H1 (cell line): Measurements from ENCODE around the gene CEACAM7. TPM values are rescaled to one million over a fixed set of nuclear protein-coding genes. Genes with fewer than 3 reads are reported as not detected.

Experiments used
- CTCF ChIA-PET: fragments of 300-600 bp; sonication (Branson Sonifier 250); formaldehyde crosslinking; loops from one replicate; lab custom pipeline; 2021; ENCODE audit not compliant: partially characterized antibody; lab: Charles Lee
- POLR2A ChIA-PET: fragments of 300-600 bp; sonication (Branson Sonifier 250); formaldehyde crosslinking; loops from one replicate; lab custom pipeline; 2021; ENCODE audit warnings: inconsistent platforms; ENCODE audit not compliant: partially characterized antibody; lab: Charles Lee
- DNase-seq, 2 experiments: peaks; one replicate each; pipeline versions ENCODE4 v3.0.0 to v3.0.0-alpha.2; 2010 to 2022; ENCODE audit warnings: low spot score in 2 of 2, low read depth in 1 of 2, mixed read lengths in 1 of 2
- FAIRE-seq: peaks from 2 replicates; lab custom pipeline; 2011; peaks lifted over from hg19 to GRCh38; lab: Jason Lieb, UNC
- H2AFZ ChIP-seq: 2 replicates; pipeline ENCODE4 v1.8.1; 2012; ENCODE audit warnings: low read length, inconsistent platforms
- H2AK5ac ChIP-seq: 2 replicates; pipeline ENCODE4 v1.6.1; 2013; ENCODE audit warnings: low read depth, low read length
- H2BK120ac ChIP-seq: replicated peaks from 2 replicates; pipeline ENCODE3; 2013; ENCODE audit warnings: low read depth, low read length, inconsistent platforms
- H2BK12ac ChIP-seq: 2 replicates; pipeline ENCODE4 v1.6.1; 2013; ENCODE audit warnings: low read depth, low read length
- H2BK15ac ChIP-seq: 2 replicates; pipeline ENCODE4 v1.6.1; 2013; ENCODE audit warnings: low read length
- H2BK20ac ChIP-seq: 2 replicates; pipeline ENCODE4 v1.6.1; 2013; ENCODE audit warnings: low read length
- H2BK5ac ChIP-seq: 2 replicates; pipeline ENCODE4 v1.6.1; 2013; ENCODE audit warnings: low read depth, low read length
- H3K14ac ChIP-seq: 2 replicates; pipeline ENCODE4 v1.6.1; 2013; ENCODE audit warnings: inconsistent platforms; ENCODE audit not compliant: insufficient read length
- H3K18ac ChIP-seq: 2 replicates; pipeline ENCODE4 v1.6.1; 2013; ENCODE audit warnings: low read length; ENCODE audit errors: extremely low read depth
- H3K23ac ChIP-seq: 2 replicates; pipeline ENCODE4 v1.6.1; 2013; ENCODE audit warnings: inconsistent platforms; ENCODE audit not compliant: insufficient read length
- H3K23me2 ChIP-seq: 2 replicates; pipeline ENCODE4 v1.6.1; 2013; ENCODE audit warnings: low read depth, low read length
- H3K27ac ChIP-seq: 2 replicates; pipeline ENCODE4 v1.6.1; 2011; ENCODE audit warnings: low read depth, low read length, inconsistent platforms
- H3K27me3 ChIP-seq, 4 experiments: replicated peaks in 1 of 4; 1 replicate in 1 of 4; 2 replicates in 3 of 4; pipeline versions ENCODE4 v1.6.1 to v1.8.1; 2011 to 2013; ENCODE audit warnings: low read length in 3 of 4, mild to moderate bottlenecking in 3 of 4, inconsistent platforms in 2 of 4, mixed read lengths in 2 of 4, moderate library complexity in 1 of 4; ENCODE audit not compliant: control insufficient read depth in 3 of 4, insufficient read depth in 3 of 4; ENCODE audit errors: extremely low read depth in 1 of 4
- H3K36me3 ChIP-seq, 4 experiments: 2 replicates each; pipeline versions ENCODE4 v1.6.1 to v1.8.1; 2011 to 2013; ENCODE audit warnings: mild to moderate bottlenecking in 4 of 4, low read length in 3 of 4, moderate library complexity in 2 of 4, control low read depth in 1 of 4, inconsistent platforms in 1 of 4; ENCODE audit not compliant: insufficient read depth in 4 of 4, control insufficient read depth in 2 of 4
- H3K4ac ChIP-seq: replicated peaks from 2 replicates; pipeline ENCODE3; 2013; ENCODE audit warnings: low read length, low read depth, mixed read lengths, inconsistent platforms; ENCODE audit not compliant: insufficient read length
- H3K4me1 ChIP-seq, 4 experiments: replicated peaks in 1 of 4; 1 replicate in 1 of 4; 2 replicates in 3 of 4; pipeline versions ENCODE4 v1.6.1 to v1.8.1; 2011 to 2013; ENCODE audit warnings: low read length in 3 of 4, inconsistent platforms in 2 of 4, mixed read lengths in 1 of 4; ENCODE audit not compliant: insufficient read depth in 4 of 4, control insufficient read depth in 3 of 4
- H3K4me2 ChIP-seq, 2 experiments: 2 replicates each; pipeline versions ENCODE4 v1.6.1 to v1.8.1; 2011 to 2013; ENCODE audit warnings: low read depth in 2 of 2, low read length in 2 of 2, control low read depth in 1 of 2, inconsistent platforms in 1 of 2, mild to moderate bottlenecking in 1 of 2; ENCODE audit not compliant: insufficient read depth in 1 of 2
- H3K4me3 ChIP-seq, 4 experiments: fragments of 200-600, 300-600 bp in 1 of 4; sonication (generic), shearing (Covaris generic), sonication (Bioruptor Twin) in 1 of 4; 2 replicates each; pipeline versions ENCODE4 v1.5.1 to v1.8.1; 2011 to 2016; ENCODE audit warnings: low read length in 4 of 4, low read depth in 3 of 4, control low read depth in 2 of 4, inconsistent platforms in 2 of 4, mild to moderate bottlenecking in 2 of 4, mixed read lengths in 1 of 4, moderate library complexity in 1 of 4; ENCODE audit not compliant: insufficient read depth in 2 of 4; ENCODE audit errors: extremely low read depth in 1 of 4
- H3K56ac ChIP-seq: replicated peaks from 2 replicates; pipeline ENCODE3; 2013; ENCODE audit warnings: low read depth, mild to moderate bottlenecking, mixed read lengths, low read length, inconsistent platforms; ENCODE audit not compliant: insufficient read length
- H3K79me1 ChIP-seq: 2 replicates; pipeline ENCODE4 v1.6.1; 2013; ENCODE audit warnings: low read depth, low read length, control low read depth
- H3K79me2 ChIP-seq, 2 experiments: 2 replicates each; pipeline versions ENCODE4 v1.6.1 to v1.8.1; 2012 to 2013; ENCODE audit warnings: low read length in 2 of 2, mild to moderate bottlenecking in 2 of 2, inconsistent platforms in 1 of 2; ENCODE audit not compliant: insufficient read depth in 2 of 2, control insufficient read depth in 1 of 2
- H3K9ac ChIP-seq, 4 experiments: replicated peaks in 1 of 4; 1 replicate in 1 of 4; 2 replicates in 3 of 4; pipeline versions ENCODE4 v1.6.1 to v1.8.1; 2011 to 2013; ENCODE audit warnings: low read depth in 3 of 4, low read length in 3 of 4, control low read depth in 2 of 4, mild to moderate bottlenecking in 2 of 4, moderate library complexity in 2 of 4, inconsistent platforms in 1 of 4; ENCODE audit errors: extremely low read depth in 1 of 4
- H3K9me3 ChIP-seq, 2 experiments: 2 replicates each; pipeline versions ENCODE4 v1.6.1 to v1.8.1; 2012 to 2013; ENCODE audit warnings: mild to moderate bottlenecking in 2 of 2, moderate library complexity in 2 of 2, control low read depth in 1 of 2, inconsistent platforms in 1 of 2, low read depth in 1 of 2, low read length in 1 of 2, mixed read lengths in 1 of 2; ENCODE audit not compliant: insufficient read depth in 2 of 2
- H4K20me1 ChIP-seq, 2 experiments: replicated peaks in 1 of 2; 2 replicates each; pipeline versions ENCODE3 to v1.8.1; 2011 to 2013; ENCODE audit warnings: inconsistent platforms in 2 of 2, low read length in 2 of 2, mild to moderate bottlenecking in 1 of 2; ENCODE audit not compliant: insufficient read depth in 2 of 2, control insufficient read depth in 1 of 2
- H4K5ac ChIP-seq: 2 replicates; pipeline ENCODE4 v1.6.1; 2013; ENCODE audit warnings: low read length, low read depth, mixed read lengths, inconsistent platforms; ENCODE audit not compliant: insufficient read length
- H4K8ac ChIP-seq: 2 replicates; pipeline ENCODE4 v1.8.0; 2013; ENCODE audit warnings: mild to moderate bottlenecking, moderate library complexity, low read length, inconsistent platforms; ENCODE audit not compliant: insufficient read depth; ENCODE audit errors: extremely low read depth
- H4K91ac ChIP-seq: replicated peaks from 2 replicates; pipeline ENCODE3; 2013; ENCODE audit warnings: low read length, mixed read lengths, inconsistent platforms; ENCODE audit not compliant: insufficient read length
- CEBPB ChIP-seq: IDR thresholded peaks from 2 replicates; pipeline ENCODE4 v1.6.1; 2012; ENCODE audit warnings: low read depth, low read length
- CHD1 ChIP-seq: IDR thresholded peaks from 2 replicates; pipeline ENCODE4 v1.6.1; 2012; ENCODE audit warnings: low read depth, low read length, improper control_type of control experiment
- CTBP2 ChIP-seq: IDR thresholded peaks from 2 replicates; pipeline ENCODE4 v1.7.0; 2011; ENCODE audit warnings: borderline replicate concordance, mild to moderate bottlenecking, moderate library complexity, mixed read lengths, low read length; ENCODE audit not compliant: insufficient read depth, insufficient read length
- EGR1 ChIP-seq: IDR thresholded peaks from 2 replicates; pipeline ENCODE4 v1.6.1; 2011; ENCODE audit warnings: low read depth, low read length, borderline replicate concordance
- EP300 ChIP-seq, 2 experiments: IDR thresholded peaks; 1 replicate in 1 of 2; 2 replicates in 1 of 2; pipeline ENCODE4 v1.6.1; 2011 to 2012; ENCODE audit warnings: low read depth in 2 of 2, low read length in 2 of 2, mild to moderate bottlenecking in 2 of 2, borderline replicate concordance in 1 of 2, inconsistent platforms in 1 of 2, moderate library complexity in 1 of 2
- HDAC6 ChIP-seq: IDR thresholded peaks from one replicate; pipeline ENCODE4 v1.7.1; 2012; ENCODE audit warnings: low read depth, mild to moderate bottlenecking, inconsistent platforms, low read length, moderate library complexity
- KDM4A ChIP-seq: IDR thresholded peaks from one replicate; pipeline ENCODE4 v1.7.1; 2012; ENCODE audit warnings: low read depth, mild to moderate bottlenecking, moderate library complexity, low read length, inconsistent platforms; ENCODE audit not compliant: severe bottlenecking
- SIN3A ChIP-seq, 2 experiments: IDR thresholded peaks in 1 of 2; conservative IDR thresholded peaks in 1 of 2; 2 replicates each; pipeline ENCODE4 v1.6.1; 2011 to 2012; ENCODE audit warnings: low read length in 2 of 2, improper control_type of control experiment in 1 of 2, low read depth in 1 of 2, mild to moderate bottlenecking in 1 of 2
- SRF ChIP-seq: IDR thresholded peaks from 2 replicates; pipeline ENCODE4 v1.6.1; 2011; ENCODE audit warnings: mild to moderate bottlenecking, low read depth, low read length, moderate library complexity
- TAF1 ChIP-seq: IDR thresholded peaks from 2 replicates; pipeline ENCODE4 v1.6.1; 2011; ENCODE audit warnings: mild to moderate bottlenecking, low read depth, low read length
- TAF7 ChIP-seq: optimal IDR thresholded peaks from 2 replicates; pipeline ENCODE3; 2011; ENCODE audit warnings: low read depth, mild to moderate bottlenecking, inconsistent platforms, low read length, moderate library complexity, borderline replicate concordance
- YY1 ChIP-seq: IDR thresholded peaks from 2 replicates; pipeline ENCODE4 v1.6.1; 2011; ENCODE audit warnings: low read depth, mild to moderate bottlenecking, low read length
- WGBS, 2 experiments: shearing (Covaris generic) in 1 of 2; methylation state at CpG; one replicate each; pipeline versions ENCODE4 v1.1.6 to v1.1.7; 2013 to 2015; ENCODE audit warnings: low lambda C conversion rate in 2 of 2, mixed read lengths in 2 of 2, inconsistent platforms in 1 of 2, low coverage in 1 of 2, missing lambda C conversion rate in 1 of 2; ENCODE audit not compliant: insufficient replicate concordance in 2 of 2, insufficient coverage in 1 of 2, insufficient read length in 1 of 2; ENCODE audit errors: extremely low coverage in 1 of 2, missing lambda C conversion rate in 1 of 2; 5-methylcytosine and 5-hydroxymethylcytosine counted together
- polyA plus RNA-seq, 7 experiments: library from polyadenylated mRNA; depleted of rRNA in 3 of 7; stranded (reverse) in 5 of 7; unstranded in 2 of 7; fragments of >200 nt in 5 of 7; fragments of 200-250 nt in 2 of 7; gene quantifications; 1 replicate in 5 of 7; 2 replicates in 1 of 7; 4 replicates in 1 of 7; pipeline versions ENCODE4 v1.2.1 to v1.2.3, GENCODE V29; 2011 to 2013; ENCODE audit warnings: missing spikeins in 2 of 7, mixed read lengths in 2 of 7
- total RNA-seq: library from RNA; stranded (reverse); fragmentation: NEBNext Ultra II Directional; extraction: Animal tissue kit (Norgen Biotek cat#: 25700); gene quantifications from 2 replicates; pipeline ENCODE4 v1.2.1, GENCODE V29; 2021
- TF ChIP-seq, protein P1 (sequence below): IDR thresholded peaks from 2 replicates; pipeline ENCODE4 v1.6.1; 2012; ENCODE audit warnings: low read length, inconsistent platforms

The CEACAM7 gene
- total and polyA plus RNA-seq, 2 of the 8 experiments (the other 6 are each of a cell fraction or from before 2014, with no cell fraction given), result not detected

DNA sequence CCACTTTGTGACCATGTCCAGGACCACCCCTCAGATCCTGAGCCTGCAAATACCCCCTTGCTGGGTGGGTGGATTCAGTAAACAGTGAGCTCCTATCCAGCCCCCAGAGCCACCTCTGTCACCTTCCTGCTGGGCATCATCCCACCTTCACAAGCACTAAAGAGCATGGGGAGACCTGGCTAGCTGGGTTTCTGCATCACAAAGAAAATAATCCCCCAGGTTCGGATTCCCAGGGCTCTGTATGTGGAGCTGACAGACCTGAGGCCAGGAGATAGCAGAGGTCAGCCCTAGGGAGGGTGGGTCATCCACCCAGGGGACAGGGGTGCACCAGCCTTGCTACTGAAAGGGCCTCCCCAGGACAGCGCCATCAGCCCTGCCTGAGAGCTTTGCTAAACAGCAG lies 7.7 kb upstream of the CEACAM7 start:
- no peak overlapping the region for H3K14ac ChIP-seq
- H3K9me3 ChIP-seq, result peaks cover 70 to 83% of the 10 kb centered on the region in 2 experiments
- H3K4me3 ChIP-seq, result no peak overlapping the region
- H4K8ac ChIP-seq, result no peak overlapping the region
- no peak overlapping the region for H3K56ac ChIP-seq
- H3K79me1 ChIP-seq, result no peaks in the 10 kb centered on the region
- no peak overlapping the region for H3K23ac ChIP-seq
- no peaks in the 10 kb centered on the region for H3K36me3 ChIP-seq
- H3K27ac ChIP-seq, result no peak overlapping the region
- no peaks in the 10 kb centered on the region for H4K20me1 ChIP-seq
- DNase-seq (no peak), FAIRE-seq (no peak)
- CTCF ChIA-PET, result interaction anchor here (0.7 to 0.9 kb wide), 2 partner anchors 10 to 13 kb away, joined by 3 to 4 read pairs; no protein-coding TSS in a partner anchor
- H2BK5ac ChIP-seq, result no peak overlapping the region
- H2AK5ac ChIP-seq, result no peak overlapping the region
- no peak overlapping the region for H4K91ac ChIP-seq
- H4K5ac ChIP-seq, result no peak overlapping the region
- no peak overlapping the region for H2AFZ ChIP-seq
- no peaks in the 10 kb centered on the region for H3K4me1 ChIP-seq
- H2BK12ac ChIP-seq, result no peak overlapping the region
- H3K4ac ChIP-seq, result no peak overlapping the region
- no peaks in the 10 kb centered on the region for H3K27me3 ChIP-seq
- POLR2A ChIA-PET, result no interaction called here
- 53% methylated on average over 2 of the region's 2 CpGs; no CpG with 5 or more reads in 1 of the 2 experiments for WGBS, 2 experiments
- no peak overlapping the region for H3K4me2 ChIP-seq
- no peak overlapping the region for H2BK15ac ChIP-seq
- no peak overlapping the region for H3K9ac ChIP-seq
- H2BK120ac ChIP-seq, result no peak overlapping the region
- no peaks in the 10 kb centered on the region for H3K79me2 ChIP-seq
- H3K23me2 ChIP-seq, result no peaks in the 10 kb centered on the region
- no peak overlapping the region for H3K18ac ChIP-seq
- H2BK20ac ChIP-seq, result no peak overlapping the region
- no peak for TF ChIP-seq TAF7
- no peak for TF ChIP-seq YY1
- TF ChIP-seq CTBP2, result no peak
- no peak for TF ChIP-seq CHD1
- no peak for TF ChIP-seq EP300 (IDR thresholded peaks at IDR 0.05; ENCODE audit: borderline replicate concordance in 1 of 2, low read depth in 2 of 2, low read length in 2 of 2)
- no peak for TF ChIP-seq EGR1
- no peak for TF ChIP-seq SRF
- no peak for TF ChIP-seq TAF1
- TF ChIP-seq CEBPB, result no peak
- no peak for TF ChIP-seq KDM4A
- no peak for TF ChIP-seq SIN3A (conservative IDR thresholded peaks at IDR 0.05 in 1 of 2, IDR thresholded peaks at IDR 0.05 in 1 of 2; ENCODE audit: low read depth in 1 of 2, low read length in 2 of 2)
- no peak for TF ChIP-seq HDAC6
- TF ChIP-seq, protein P1, sequence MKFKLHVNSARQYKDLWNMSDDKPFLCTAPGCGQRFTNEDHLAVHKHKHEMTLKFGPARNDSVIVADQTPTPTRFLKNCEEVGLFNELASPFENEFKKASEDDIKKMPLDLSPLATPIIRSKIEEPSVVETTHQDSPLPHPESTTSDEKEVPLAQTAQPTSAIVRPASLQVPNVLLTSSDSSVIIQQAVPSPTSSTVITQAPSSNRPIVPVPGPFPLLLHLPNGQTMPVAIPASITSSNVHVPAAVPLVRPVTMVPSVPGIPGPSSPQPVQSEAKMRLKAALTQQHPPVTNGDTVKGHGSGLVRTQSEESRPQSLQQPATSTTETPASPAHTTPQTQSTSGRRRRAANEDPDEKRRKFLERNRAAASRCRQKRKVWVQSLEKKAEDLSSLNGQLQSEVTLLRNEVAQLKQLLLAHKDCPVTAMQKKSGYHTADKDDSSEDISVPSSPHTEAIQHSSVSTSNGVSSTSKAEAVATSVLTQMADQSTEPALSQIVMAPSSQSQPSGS, result no peak
